ENCODE results near the gene DUSP1. TPM values are rescaled to one million over a fixed set of nuclear protein-coding genes. Genes with fewer than 3 reads are reported as not detected.

DUSP1 gene
- polyA plus RNA-seq, 1 donor from 2014 or later = 48.3 TPM

DNA sequence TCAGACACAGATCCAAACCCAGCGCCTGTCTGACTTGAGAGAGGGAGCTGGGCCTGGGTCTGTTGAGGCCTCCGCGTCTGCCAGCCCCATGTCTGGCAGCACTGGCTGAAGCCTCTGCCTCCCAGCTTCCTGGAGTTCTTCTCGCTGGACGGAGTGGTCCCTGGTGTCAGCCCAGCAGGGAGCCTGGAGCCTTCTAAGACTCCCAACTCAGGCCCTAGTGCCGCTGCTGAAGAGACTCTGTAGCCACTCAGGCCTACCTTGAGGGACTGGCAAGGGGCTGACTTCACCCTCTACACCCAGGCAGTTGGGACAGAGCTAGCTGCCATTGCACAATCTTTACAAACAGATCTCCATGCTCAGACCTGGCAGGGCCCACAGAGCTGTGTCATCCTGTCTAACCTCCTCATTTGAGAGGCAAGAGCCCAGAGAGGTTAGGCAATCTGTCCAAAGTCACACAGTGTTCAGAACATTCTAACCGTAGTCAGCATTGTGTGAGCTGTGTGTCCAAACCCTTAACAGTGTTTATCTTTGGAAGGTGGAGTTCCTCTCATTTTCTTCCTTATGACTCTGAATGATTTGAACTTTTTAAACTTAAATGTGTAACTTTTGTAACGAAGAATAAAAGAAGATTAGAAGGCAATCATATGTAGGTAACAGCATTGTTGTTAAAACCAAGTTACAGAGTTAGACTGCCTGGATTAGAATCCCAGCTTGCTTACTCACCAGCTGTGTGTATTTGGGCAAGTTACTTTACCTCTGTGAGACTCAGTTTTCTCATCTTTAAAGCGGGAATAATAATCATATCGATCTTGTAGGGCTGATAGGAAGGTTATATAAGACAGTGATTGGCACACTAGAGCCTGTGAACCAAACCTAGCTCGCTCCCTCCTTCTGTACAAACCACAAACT, 4.6 kb upstream of the DUSP1 start:
- no peaks in the 10 kb centered on the region for H3K9me3 ChIP-seq (ENCODE audit: low read length)
- H3K36me3 ChIP-seq (ENCODE audit: insufficient read depth, low read length) = no peaks in the 10 kb centered on the region
- TF ChIP-seq, protein P1, sequence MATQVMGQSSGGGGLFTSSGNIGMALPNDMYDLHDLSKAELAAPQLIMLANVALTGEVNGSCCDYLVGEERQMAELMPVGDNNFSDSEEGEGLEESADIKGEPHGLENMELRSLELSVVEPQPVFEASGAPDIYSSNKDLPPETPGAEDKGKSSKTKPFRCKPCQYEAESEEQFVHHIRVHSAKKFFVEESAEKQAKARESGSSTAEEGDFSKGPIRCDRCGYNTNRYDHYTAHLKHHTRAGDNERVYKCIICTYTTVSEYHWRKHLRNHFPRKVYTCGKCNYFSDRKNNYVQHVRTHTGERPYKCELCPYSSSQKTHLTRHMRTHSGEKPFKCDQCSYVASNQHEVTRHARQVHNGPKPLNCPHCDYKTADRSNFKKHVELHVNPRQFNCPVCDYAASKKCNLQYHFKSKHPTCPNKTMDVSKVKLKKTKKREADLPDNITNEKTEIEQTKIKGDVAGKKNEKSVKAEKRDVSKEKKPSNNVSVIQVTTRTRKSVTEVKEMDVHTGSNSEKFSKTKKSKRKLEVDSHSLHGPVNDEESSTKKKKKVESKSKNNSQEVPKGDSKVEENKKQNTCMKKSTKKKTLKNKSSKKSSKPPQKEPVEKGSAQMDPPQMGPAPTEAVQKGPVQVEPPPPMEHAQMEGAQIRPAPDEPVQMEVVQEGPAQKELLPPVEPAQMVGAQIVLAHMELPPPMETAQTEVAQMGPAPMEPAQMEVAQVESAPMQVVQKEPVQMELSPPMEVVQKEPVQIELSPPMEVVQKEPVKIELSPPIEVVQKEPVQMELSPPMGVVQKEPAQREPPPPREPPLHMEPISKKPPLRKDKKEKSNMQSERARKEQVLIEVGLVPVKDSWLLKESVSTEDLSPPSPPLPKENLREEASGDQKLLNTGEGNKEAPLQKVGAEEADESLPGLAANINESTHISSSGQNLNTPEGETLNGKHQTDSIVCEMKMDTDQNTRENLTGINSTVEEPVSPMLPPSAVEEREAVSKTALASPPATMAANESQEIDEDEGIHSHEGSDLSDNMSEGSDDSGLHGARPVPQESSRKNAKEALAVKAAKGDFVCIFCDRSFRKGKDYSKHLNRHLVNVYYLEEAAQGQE (IDR thresholded peaks at IDR 0.05; ENCODE audit: borderline replicate concordance) = no peak
- TF ChIP-seq TAF1 (IDR thresholded peaks at IDR 0.05; ENCODE audit: low read depth) (no peak), MXI1 (conservative IDR thresholded peaks at IDR 0.05; ENCODE audit: poor library complexity, severe bottlenecking) (no peak), POLR2AphosphoS5 (IDR thresholded peaks at IDR 0.05) (no peak), RAD21 (conservative IDR thresholded peaks at IDR 0.05) (no peak), EZH2 (IDR thresholded peaks at IDR 0.05; ENCODE audit: borderline replicate concordance, insufficient read depth, low read length, poor library complexity, severe bottlenecking) (no peak), EP300 (conservative IDR thresholded peaks at IDR 0.05; ENCODE audit: poor library complexity, severe bottlenecking) (no peak), SMC3 (conservative IDR thresholded peaks at IDR 0.05; ENCODE audit: poor library complexity) (no peak)
- TF ChIP-seq, protein P2, sequence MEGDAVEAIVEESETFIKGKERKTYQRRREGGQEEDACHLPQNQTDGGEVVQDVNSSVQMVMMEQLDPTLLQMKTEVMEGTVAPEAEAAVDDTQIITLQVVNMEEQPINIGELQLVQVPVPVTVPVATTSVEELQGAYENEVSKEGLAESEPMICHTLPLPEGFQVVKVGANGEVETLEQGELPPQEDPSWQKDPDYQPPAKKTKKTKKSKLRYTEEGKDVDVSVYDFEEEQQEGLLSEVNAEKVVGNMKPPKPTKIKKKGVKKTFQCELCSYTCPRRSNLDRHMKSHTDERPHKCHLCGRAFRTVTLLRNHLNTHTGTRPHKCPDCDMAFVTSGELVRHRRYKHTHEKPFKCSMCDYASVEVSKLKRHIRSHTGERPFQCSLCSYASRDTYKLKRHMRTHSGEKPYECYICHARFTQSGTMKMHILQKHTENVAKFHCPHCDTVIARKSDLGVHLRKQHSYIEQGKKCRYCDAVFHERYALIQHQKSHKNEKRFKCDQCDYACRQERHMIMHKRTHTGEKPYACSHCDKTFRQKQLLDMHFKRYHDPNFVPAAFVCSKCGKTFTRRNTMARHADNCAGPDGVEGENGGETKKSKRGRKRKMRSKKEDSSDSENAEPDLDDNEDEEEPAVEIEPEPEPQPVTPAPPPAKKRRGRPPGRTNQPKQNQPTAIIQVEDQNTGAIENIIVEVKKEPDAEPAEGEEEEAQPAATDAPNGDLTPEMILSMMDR (IDR thresholded peaks at IDR 0.05; ENCODE audit: poor library complexity, severe bottlenecking) = no peak
- H2AFZ ChIP-seq (ENCODE audit: low read depth, low read length) = no peak overlapping the region
- H3K4me2 ChIP-seq (ENCODE audit: low read length) = no peak overlapping the region
- no peaks in the 10 kb centered on the region for H4K20me1 ChIP-seq (ENCODE audit: insufficient read depth)
- no peak overlapping the region for H3K27ac ChIP-seq (ENCODE audit: low read length)
- no peaks in the 10 kb centered on the region for H3K9me2 ChIP-seq (ENCODE audit: insufficient read depth, low read length)
- no peaks in the 10 kb centered on the region for H3K27me3 ChIP-seq (ENCODE audit: insufficient read depth, low read depth, low read length)
- no peak overlapping the region for H3K9ac ChIP-seq (ENCODE audit: low read length)
- H3K79me2 ChIP-seq (replicated peaks; ENCODE audit: insufficient read depth, low read length) = peaks cover 4% of the 10 kb centered on the region
- H3F3A ChIP-seq (ENCODE audit: insufficient read depth, low read length, poor library complexity, severe bottlenecking) = no peaks in the 10 kb centered on the region
- no peak overlapping the region for H3K4me3 ChIP-seq (ENCODE audit: low read length)

DNA sequence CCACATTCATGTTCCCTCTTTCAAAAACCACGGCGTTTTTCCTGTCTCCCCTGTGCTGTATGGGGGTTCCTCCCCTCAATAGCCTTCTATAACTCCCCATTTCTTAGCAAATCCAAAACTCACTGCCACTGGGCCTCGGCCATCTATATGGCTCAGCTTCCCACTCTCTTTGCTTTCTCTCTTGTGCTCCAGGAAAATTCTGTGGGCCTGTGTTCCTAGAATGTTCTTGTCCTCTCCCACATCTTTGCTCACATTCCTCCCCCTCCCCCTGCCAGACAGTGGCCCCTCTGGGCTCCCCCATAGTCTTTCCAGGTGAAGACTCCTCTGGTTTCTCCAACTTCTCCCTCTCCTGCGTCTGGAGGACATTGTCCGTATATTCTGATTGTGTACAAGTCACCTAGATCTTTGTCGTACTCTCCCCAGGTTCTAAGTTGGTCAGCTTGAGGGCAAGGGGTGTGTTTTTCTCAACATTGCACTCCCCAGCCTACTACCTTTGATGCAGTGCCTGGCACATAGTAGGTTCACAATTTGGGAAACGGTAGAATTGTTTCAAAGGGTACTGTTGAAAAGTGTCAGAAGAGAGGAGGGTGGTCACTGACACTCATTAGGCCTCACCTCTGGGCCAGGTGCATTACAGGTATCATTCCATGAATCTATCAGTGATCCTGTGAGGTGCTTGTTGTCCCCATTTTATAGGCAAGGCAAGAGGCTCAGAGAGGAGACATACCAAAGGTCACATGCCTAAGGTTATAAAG, 3.7 kb upstream of the DUSP1 start:
- Histone ChIP-seq H3K27ac (ENCODE audit: low read length) (no peak overlapping the region), H3K36me3 (ENCODE audit: insufficient read depth, low read length) (no peaks in the 10 kb centered on the region), H4K20me1 (ENCODE audit: insufficient read depth) (no peaks in the 10 kb centered on the region), H3K4me3 (ENCODE audit: low read length) (no peak overlapping the region), H3K27me3 (ENCODE audit: insufficient read depth, low read depth, low read length) (no peaks in the 10 kb centered on the region), H3K9me3 (ENCODE audit: low read length) (no peaks in the 10 kb centered on the region), H3K9me2 (ENCODE audit: insufficient read depth, low read length) (no peaks in the 10 kb centered on the region), H2AFZ (ENCODE audit: low read depth, low read length) (no peak overlapping the region), H3K79me2 (replicated peaks; ENCODE audit: insufficient read depth, low read length) (peaks cover 12% of the 10 kb centered on the region), H3K4me2 (ENCODE audit: low read length) (no peak overlapping the region), H3F3A (ENCODE audit: insufficient read depth, low read length, poor library complexity, severe bottlenecking) (no peaks in the 10 kb centered on the region), H3K9ac (ENCODE audit: low read length) (no peak overlapping the region)
- TF ChIP-seq RAD21 (conservative IDR thresholded peaks at IDR 0.05) (no peak), EP300 (conservative IDR thresholded peaks at IDR 0.05; ENCODE audit: poor library complexity, severe bottlenecking) (no peak), POLR2AphosphoS5 (IDR thresholded peaks at IDR 0.05) (no peak), SMC3 (conservative IDR thresholded peaks at IDR 0.05; ENCODE audit: poor library complexity) (no peak), TAF1 (IDR thresholded peaks at IDR 0.05; ENCODE audit: low read depth) (no peak), EZH2 (IDR thresholded peaks at IDR 0.05; ENCODE audit: borderline replicate concordance, insufficient read depth, low read length, poor library complexity, severe bottlenecking) (no peak), MXI1 (conservative IDR thresholded peaks at IDR 0.05; ENCODE audit: poor library complexity, severe bottlenecking) (no peak)
- TF ChIP-seq, protein P1 (IDR thresholded peaks at IDR 0.05; ENCODE audit: borderline replicate concordance) = no peak
- TF ChIP-seq, protein P2 (IDR thresholded peaks at IDR 0.05; ENCODE audit: poor library complexity, severe bottlenecking) = no peak

Measured in neural cell (in vitro differentiated cells).